Right renal cortex interstitium (tissue), 3 donors: ENCODE measurements around the gene PLOD3. TPM values are rescaled to one million over a fixed set of nuclear protein-coding genes. Genes with fewer than 3 reads are reported as not detected.
"Not testable (repeated sequence)": the region's sequence is repeated elsewhere in the genome, so short reads cannot be mapped to it uniquely, and the experiment has no call there.

Experiments used
- DNase-seq, 3 donors: peaks; one replicate each; pipeline ENCODE4 v3.0.0-alpha.2; 2013; ENCODE audit warnings: low read depth in 3 of 3, low spot score in 2 of 3
- polyA plus RNA-seq, 3 donors: library from polyadenylated mRNA; unstranded; fragments of 120-200 nt; gene quantifications; one replicate each; pipeline ENCODE4 v1.2.1, GENCODE V29; 2013; ENCODE audit not compliant: insufficient read length in 3 of 3

The PLOD3 gene
- polyA plus RNA-seq, result 10 to 100 TPM; 41.6 to 42.5 (median 42.4) TPM

- DNase-seq, result peak; percentile 94 to 99 (median 96)
These were observed at the start of gene PLOD3, which contains the start of gene ZNHIT1 for GRCh38 chr7:101217388-101218235. TSS of gene PLOD3 (minus strand) at chr7:101217581. CDS start at chr7:101217274, 307 bp downstream. TSS of gene ZNHIT1 (plus strand) at chr7:101218165. CDS start at chr7:101218196, 31 bp downstream.

- no peak for DNase-seq
These were observed 48.5 kb upstream of the PLOD3 start for GRCh38 chr7:101265622-101266516.

- DNase-seq, result not testable (repeated sequence)
These were observed 46.8 kb upstream of the PLOD3 start for GRCh38 chr7:101264102-101264706.

- DNase-seq, result no peak
These were observed 40.9 kb upstream of the PLOD3 start for GRCh38 chr7:101258243-101258731.

GRCh38 chr7:101255796-101256195, 38.4 kb upstream of the PLOD3 start:
- DNase-seq, result no peak

GRCh38 chr7:101253199-101253598, 35.8 kb upstream of the PLOD3 start:
- not testable (repeated sequence) for DNase-seq

- peak; percentile 91 to 99 (median 95) for DNase-seq
These were observed 34.7 kb upstream of the PLOD3 start for GRCh38 chr7:101251871-101252659.

- no peak for DNase-seq
These were observed 32.9 kb upstream of the PLOD3 start for GRCh38 chr7:101250324-101250723.

- DNase-seq, result no peak
These were observed 30.9 kb upstream of the PLOD3 start for GRCh38 chr7:101248276-101248675.

- no peak for DNase-seq
These were observed 27.8 kb upstream of the PLOD3 start for GRCh38 chr7:101245147-101245668.

- DNase-seq, result peak; percentile 81 to 87 (median 82)
These were observed 27.2 kb upstream of the PLOD3 start, which contains the start of gene FIS1 for GRCh38 chr7:101244375-101245146. TSS of gene FIS1 (minus strand) at chr7:101245081. CDS start at chr7:101245004, 77 bp downstream.

GRCh38 chr7:101243646-101244374, 26.4 kb upstream of the PLOD3 start:
- DNase-seq, result no peak

GRCh38 chr7:101241443-101242349, 24.3 kb upstream of the PLOD3 start:
- no peak for DNase-seq

GRCh38 chr7:101241015-101241363, 23.6 kb upstream of the PLOD3 start:
- DNase-seq, result no peak

GRCh38 chr7:101240226-101241014, 23.0 kb upstream of the PLOD3 start:
- DNase-seq, result no peak

GRCh38 chr7:101239951-101240220, 22.5 kb upstream of the PLOD3 start:
- no peak for DNase-seq
